K562 (cell line): ENCODE results near the gene CLEC12A. TPM values are rescaled to one million over a fixed set of nuclear protein-coding genes. Genes with fewer than 3 reads are reported as not detected.

Experiments used
- ATAC-seq: fragments of 200-7000 bp; cut with Tn5 transposase; 3 replicates; pipeline ENCODE4 v1.9.1; 2020; ENCODE audit warnings: moderate library complexity
- BruUV-seq: library from RNA; stranded (reverse); fragments of 400-500 nt; replicated peaks from 2 replicates; lab custom pipeline; 2021; lab: Mats Ljungman, UMichigan
- CTCF ChIA-PET: fragments of 300-600 bp; formaldehyde crosslinking; extraction: SDS; loops from one replicate; lab custom pipeline; 2021; ENCODE audit warnings: low intra/inter-chr PET ratio; lab: Yijun Ruan, JAX
- POLR2A ChIA-PET: fragments of 300-600, 350-650 bp; sonication (Branson Sonifier 250); formaldehyde crosslinking; extraction: SDS; loops from one replicate; lab custom pipeline; 2021; ENCODE audit warnings: antibody characterized with exemption, inconsistent platforms; lab: Yijun Ruan, JAX
- DNase-seq, 4 experiments: peaks; one replicate each; pipeline versions ENCODE4 v3.0.0 to v3.0.0-alpha.2; 2011 to 2018; ENCODE audit warnings: low spot score in 3 of 4, mixed read lengths in 3 of 4; ENCODE audit errors: extremely low read depth in 1 of 4
- FAIRE-seq: peaks from 2 replicates; lab custom pipeline; 2011; peaks lifted over from hg19 to GRCh38; lab: Jason Lieb, UNC
- H2AFZ ChIP-seq: 2 replicates; pipeline ENCODE4 v1.6.0; 2011; ENCODE audit warnings: low read depth, low read length, control low read depth, inconsistent platforms
- H3K27ac ChIP-seq: fragments of 200-600 bp; 3 replicates; pipeline ENCODE4 v1.8.0; 2011; ENCODE audit warnings: low read depth, mild to moderate bottlenecking, control low read depth, inconsistent platforms, low read length, moderate library complexity, mixed read lengths; ENCODE audit errors: extremely low read depth
- H3K27me3 ChIP-seq, 2 experiments: fragments of 300-600 bp in 1 of 2; 2 replicates in 1 of 2; 3 replicates in 1 of 2; pipeline versions ENCODE4 v1.6.0 to v1.8.0; 2011; ENCODE audit warnings: inconsistent platforms in 2 of 2, low read length in 2 of 2, mild to moderate bottlenecking in 1 of 2, mixed read lengths in 1 of 2, moderate library complexity in 1 of 2; ENCODE audit not compliant: control insufficient read depth in 2 of 2, insufficient read depth in 2 of 2
- H3K36me3 ChIP-seq: fragments of 300-600 bp; 3 replicates; pipeline ENCODE4 v1.8.0; 2011; ENCODE audit warnings: mild to moderate bottlenecking, low read length, inconsistent platforms; ENCODE audit not compliant: control insufficient read depth, insufficient read depth
- H3K4me1 ChIP-seq, 2 experiments: fragments of 200-600 bp in 1 of 2; replicated peaks in 1 of 2; 2 replicates in 1 of 2; 3 replicates in 1 of 2; pipeline versions ENCODE4 v1.5.1 to v1.8.0; 2011; ENCODE audit warnings: inconsistent platforms in 2 of 2, low read length in 2 of 2, mild to moderate bottlenecking in 1 of 2, mixed read lengths in 1 of 2, moderate library complexity in 1 of 2; ENCODE audit not compliant: control insufficient read depth in 2 of 2, insufficient read depth in 2 of 2
- H3K4me2 ChIP-seq: 2 replicates; pipeline ENCODE4 v1.6.1; 2011; ENCODE audit warnings: low read length, control low read depth, inconsistent platforms, mixed read lengths; ENCODE audit not compliant: insufficient read depth
- H3K4me3 ChIP-seq: fragments of 200-600 bp; sonication (generic), shearing (Covaris generic); 2 replicates; pipeline ENCODE4 v1.5.1; 2016; ENCODE audit warnings: control low read depth, inconsistent platforms
- H3K79me2 ChIP-seq: fragments of 200-600 bp; 3 replicates; pipeline ENCODE4 v1.8.0; 2011; ENCODE audit warnings: low read length, inconsistent platforms; ENCODE audit not compliant: control insufficient read depth, insufficient read depth
- H3K9ac ChIP-seq, 2 experiments: 2 replicates each; pipeline versions ENCODE4 v1.6.0 to v1.6.1; 2011; ENCODE audit warnings: low read depth in 2 of 2, low read length in 2 of 2, control low read depth in 1 of 2, inconsistent platforms in 1 of 2, mild to moderate bottlenecking in 1 of 2, mixed read lengths in 1 of 2; ENCODE audit not compliant: insufficient read depth in 1 of 2
- H3K9me1 ChIP-seq: one replicate; pipeline ENCODE4 v1.6.0; 2011; ENCODE audit warnings: inconsistent platforms, mild to moderate bottlenecking, low read length, moderate library complexity; ENCODE audit not compliant: control insufficient read depth, insufficient read depth
- H3K9me3 ChIP-seq: replicated peaks from 2 replicates; pipeline ENCODE4 v1.5.1; 2011; ENCODE audit warnings: low read depth, low read length, inconsistent platforms; ENCODE audit not compliant: control insufficient read depth, insufficient read depth
- H4K20me1 ChIP-seq: replicated peaks from 2 replicates; pipeline ENCODE4 v1.6.1; 2011; ENCODE audit warnings: low read length, inconsistent platforms, mixed read lengths; ENCODE audit not compliant: control insufficient read depth, insufficient read depth
- BACH1 ChIP-seq: fragments of 200-800 bp; sonication (Bioruptor generic); IDR thresholded peaks from 2 replicates; pipeline ENCODE4 v1.6.1; 2016; ENCODE audit warnings: missing genetic modification characterization, missing compliant biosample characterization
- CEBPZ ChIP-seq: fragments of 150-350 bp; IDR thresholded peaks from 2 replicates; pipeline ENCODE4 v1.6.1; 2014; ENCODE audit warnings: low read depth, mild to moderate bottlenecking, low read length, borderline replicate concordance
- ESRRB ChIP-seq: fragments of 250-450 bp; sonication (Bioruptor Pico); IDR thresholded peaks from 2 replicates; pipeline ENCODE4 v1.5.0; 2020; ENCODE audit warnings: mild to moderate bottlenecking, moderate library complexity, borderline replicate concordance
- GMEB1 ChIP-seq: fragments of 250-450 bp; sonication (Bioruptor Pico); IDR thresholded peaks from 2 replicates; pipeline ENCODE4 v1.4.0; 2020; ENCODE audit warnings: mild to moderate bottlenecking
- ILK ChIP-seq: fragments of 450-650 bp; IDR thresholded peaks from 2 replicates; pipeline ENCODE4 v1.6.1; 2016; ENCODE audit warnings: missing genetic modification characterization, low read depth, mild to moderate bottlenecking, missing compliant biosample characterization, moderate library complexity, borderline replicate concordance
- POLR2A ChIP-seq: fragments of 450-650 bp; conservative IDR thresholded peaks from 2 replicates; pipeline ENCODE4 v1.6.1; 2016
- SAFB2 ChIP-seq: fragments of 200-400 bp; formaldehyde crosslinking; IDR thresholded peaks from 2 replicates; pipeline ENCODE4 v1.6.1; 2018; ENCODE audit warnings: borderline replicate concordance, low read length, low read depth, moderate library complexity; ENCODE audit not compliant: severe bottlenecking
- SMAD2 ChIP-seq: fragments of 150-350 bp; IDR thresholded peaks from 2 replicates; pipeline ENCODE4 v1.6.1; 2014; ENCODE audit warnings: low read depth, mild to moderate bottlenecking, low read length
- SRSF1 ChIP-seq: fragments of 200-400 bp; formaldehyde crosslinking; IDR thresholded peaks from 2 replicates; pipeline ENCODE4 v1.6.1; 2017; ENCODE audit warnings: mild to moderate bottlenecking, low read depth, low read length, moderate library complexity
- TEAD1 ChIP-seq, 2 experiments: fragments of 450-650 bp in 1 of 2; sonication (generic) in 1 of 2; formaldehyde crosslinking; IDR thresholded peaks; 2 replicates each; pipeline versions ENCODE4 v1.4.0 to v1.8.0; 2020 to 2022; ENCODE audit warnings: mild to moderate bottlenecking in 2 of 2, missing genetic modification reagents in 1 of 2
- ZBTB17 ChIP-seq: fragments of 450-650 bp; formaldehyde crosslinking; IDR thresholded peaks from 2 replicates; pipeline ENCODE4 v1.4.0; 2020; ENCODE audit warnings: mild to moderate bottlenecking
- ZBTB5 ChIP-seq: fragments of 450-650 bp; IDR thresholded peaks from 2 replicates; pipeline ENCODE4 v1.6.1; 2017; ENCODE audit warnings: antibody characterized with exemption
- ZNF12 ChIP-seq: sonication (generic); formaldehyde crosslinking; IDR thresholded peaks from 2 replicates; pipeline ENCODE4 v1.4.0; 2020; ENCODE audit warnings: mild to moderate bottlenecking, missing genetic modification reagents
- ZNF639 ChIP-seq, 2 experiments: fragments of 200-800 bp in 1 of 2; sonication (Bioruptor generic) in 1 of 2; sonication (generic) in 1 of 2; formaldehyde crosslinking in 1 of 2; IDR thresholded peaks in 1 of 2; conservative IDR thresholded peaks in 1 of 2; 2 replicates each; pipeline versions ENCODE4 v1.5.0 to v1.6.1; 2016 to 2020; ENCODE audit warnings: missing compliant biosample characterization in 1 of 2, missing genetic modification characterization in 1 of 2, missing genetic modification reagents in 1 of 2
- WGBS: fragments of 100-300 bp; shearing (Covaris generic); methylation state at CpG from one replicate; pipeline ENCODE4 v1.1.6; 2016; ENCODE audit warnings: low coverage, mixed read lengths; ENCODE audit not compliant: insufficient coverage; ENCODE audit errors: missing lambda C conversion rate; 5-methylcytosine and 5-hydroxymethylcytosine counted together
- in situ Hi-C: fragments of 300-500 bp; cut with MboI; formaldehyde crosslinking; loops from 4 replicates; pipeline ENCODE4 v1.15.0; 2018; ENCODE audit warnings: inconsistent platforms, mixed read lengths
- intact Hi-C: fragments of 100-400 bp; cut with micrococcal nuclease; formaldehyde crosslinking; loops from 2 replicates; pipeline ENCODE4 v1.14.2; 2022
- polyA plus RNA-seq, 8 experiments: library from polyadenylated mRNA; depleted of rRNA in 4 of 8; stranded (reverse) in 5 of 8; unstranded in 3 of 8; fragments of >200 nt; fragmentation: Nextera tagmentation in 2 of 8; fragmentation: Illumina TruSeq in 1 of 8; extraction: Ambion mirVana in 2 of 8; extraction: Trizol in 1 of 8; gene quantifications; 2 replicates each; pipeline versions ENCODE4 v1.2.1 to v1.2.3, GENCODE V29; 2011 to 2014; ENCODE audit warnings: inconsistent platforms in 1 of 8, missing spikeins in 1 of 8
- total RNA-seq, 7 experiments: library from RNA; depleted of rRNA in 6 of 7; stranded (reverse); fragments of >200 nt in 6 of 7; fragmentation: Illumina TruSeq in 2 of 7; extraction: Trizol in 2 of 7; gene quantifications; 2 replicates each; pipeline versions ENCODE4 v1.2.1 to v1.2.3, GENCODE V29; 2011 to 2021; ENCODE audit warnings: low replicate concordance in 1 of 7

CLEC12A gene
- total and polyA plus RNA-seq, 9 of the 15 experiments (the other 6 are each of a cell fraction or from before 2014, with no cell fraction given) = not detected

- Histone ChIP-seq H3K36me3 (no peaks in the 10 kb centered on the region), H3K4me2 (no peak overlapping the region), H2AFZ (no peak overlapping the region), H4K20me1 (no peaks in the 10 kb centered on the region), H3K4me3 (no peak overlapping the region), H3K79me2 (no peaks in the 10 kb centered on the region), H3K9me1 (no peaks in the 10 kb centered on the region), H3K27ac (no peak overlapping the region), H3K9ac (no peak overlapping the region), H3K4me1 (no peaks in the 10 kb centered on the region), H3K27me3 (no peaks in the 10 kb centered on the region), H3K9me3 (no peaks in the 10 kb centered on the region)
- WGBS = 0% methylated on average over 3 of the region's 4 CpGs
- DNase-seq (no peak), ATAC-seq (no peak), FAIRE-seq (no peak)
- ChIA-PET POLR2A (interaction anchor here (0.6 kb wide), 1 partner anchor 642 kb away, joined by 3 read pairs; no protein-coding TSS in a partner anchor), CTCF (no interaction called here)
- no TSS peak for BruUV-seq
- intact Hi-C loops = no loop called here
- in situ Hi-C loops = no loop called here
- TF ChIP-seq ESRRB (CRISPR knock-in tag) = no peak
- no peak for TF ChIP-seq SRSF1
- no peak for TF ChIP-seq CEBPZ
- TF ChIP-seq ZBTB5 = no peak
- no peak for TF ChIP-seq SMAD2
- no peak for TF ChIP-seq TEAD1 (CRISPR knock-in tag; IDR thresholded peaks at IDR 0.05)
- no peak for TF ChIP-seq ZNF12 (CRISPR knock-in tag)
- TF ChIP-seq GMEB1 = no peak
- no peak for TF ChIP-seq BACH1 (tag)
- no peak for TF ChIP-seq ZBTB17
- TF ChIP-seq ILK (tag) = no peak
- TF ChIP-seq ZNF639 (CRISPR knock-in tag; conservative IDR thresholded peaks at IDR 0.05 in 1 of 2, IDR thresholded peaks at IDR 0.05 in 1 of 2) = no peak
- TF ChIP-seq SAFB2 = no peak
- no peak for TF ChIP-seq POLR2A
Observed at GRCh38 chr12:10027721-10028120, 56.5 kb downstream of the CLEC12A start.
